Activated naive CD4-positive, alpha-beta T cell treated with anti-CD3 and anti-CD28 coated beads, Interleukin-2, amount 50 U/mL, for 16 hours (primary cell): ENCODE measurements around the gene NACA.
"Not testable (repeated sequence)": the region's sequence is repeated elsewhere in the genome, so short reads cannot be mapped to it uniquely, and the experiment has no call there.

Experiments used
- DNase-seq: peaks from one replicate; pipeline ENCODE4 v3.0.0-alpha.2; 2020

NACA gene

DNA sequence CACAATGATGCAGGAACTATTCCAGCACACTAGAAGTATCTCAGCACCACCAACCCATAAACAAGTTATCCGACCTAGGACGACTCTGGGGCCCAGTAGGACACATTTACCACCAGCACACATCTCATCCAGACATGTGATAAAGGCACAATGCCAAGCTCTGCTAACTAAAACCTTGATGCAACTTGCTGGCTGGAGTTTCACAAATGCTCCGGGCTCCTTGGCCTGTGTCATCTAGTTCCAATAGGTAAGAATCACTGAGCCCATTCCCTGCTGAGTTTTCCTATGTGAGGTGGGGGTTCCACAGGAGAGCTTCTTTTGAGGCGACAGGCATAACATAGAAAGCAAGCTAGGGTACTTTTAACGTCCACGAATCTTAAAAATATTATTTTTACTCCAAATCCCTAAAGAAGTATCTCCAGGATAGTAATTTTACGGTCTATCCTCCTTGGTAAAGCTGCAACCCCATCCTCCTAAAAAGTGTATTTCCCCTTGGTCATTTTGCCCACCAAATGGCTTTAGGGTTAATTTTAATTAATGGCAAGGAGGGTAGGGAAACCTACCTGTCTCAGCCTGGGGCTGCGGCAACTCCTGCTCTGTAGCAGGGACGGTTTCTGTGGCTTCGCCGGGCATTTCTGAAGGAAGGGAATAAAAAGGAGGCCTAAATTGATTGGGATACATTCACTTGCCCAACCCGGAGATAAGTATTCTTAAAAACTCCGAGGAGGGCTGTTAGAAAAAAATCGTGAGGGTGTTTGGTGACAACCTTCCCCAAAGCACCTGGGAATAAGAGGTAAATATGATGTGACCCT is 1.0 kb downstream of the NACA start:
- DNase-seq: no peak

DNA sequence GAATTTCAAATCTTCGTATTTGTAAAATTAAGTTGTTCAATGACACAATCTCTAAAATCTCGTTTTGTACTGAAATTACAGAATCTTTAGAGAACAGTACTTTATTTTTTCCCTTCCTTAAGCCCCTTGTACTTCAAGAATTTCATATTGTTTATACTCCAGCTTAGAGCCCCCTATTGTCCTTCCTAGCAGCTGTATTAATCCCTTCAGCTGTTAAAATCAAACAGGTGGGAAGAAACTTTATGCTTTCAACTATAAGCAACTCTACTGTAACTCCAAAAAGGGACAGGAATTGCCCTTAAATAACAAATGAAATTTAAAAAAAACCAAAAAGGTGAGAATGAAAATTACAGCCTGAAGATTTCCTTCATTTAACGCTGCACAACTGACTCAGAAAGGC is 1.7 kb downstream of the NACA start:
- DNase-seq: no peak

DNA sequence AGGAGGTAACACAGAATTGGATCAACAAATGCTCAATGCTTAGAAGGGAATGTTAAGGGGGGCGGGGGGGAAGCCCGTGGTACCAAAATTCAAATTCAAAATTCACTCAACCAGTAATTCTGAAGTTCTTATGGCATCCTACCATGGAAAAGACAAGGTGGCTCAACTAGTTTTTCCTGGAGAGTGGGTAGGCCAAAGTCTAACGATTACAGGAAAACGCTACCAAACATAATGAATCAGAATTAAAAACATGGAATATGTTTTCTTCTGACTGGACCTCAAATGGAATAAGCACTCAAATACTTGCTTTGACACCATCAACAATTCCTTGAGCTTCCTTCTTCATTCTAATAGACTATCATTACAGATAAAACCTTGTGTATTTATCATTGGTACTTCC is 2.3 kb downstream of the NACA start:
- no peak for DNase-seq

DNA sequence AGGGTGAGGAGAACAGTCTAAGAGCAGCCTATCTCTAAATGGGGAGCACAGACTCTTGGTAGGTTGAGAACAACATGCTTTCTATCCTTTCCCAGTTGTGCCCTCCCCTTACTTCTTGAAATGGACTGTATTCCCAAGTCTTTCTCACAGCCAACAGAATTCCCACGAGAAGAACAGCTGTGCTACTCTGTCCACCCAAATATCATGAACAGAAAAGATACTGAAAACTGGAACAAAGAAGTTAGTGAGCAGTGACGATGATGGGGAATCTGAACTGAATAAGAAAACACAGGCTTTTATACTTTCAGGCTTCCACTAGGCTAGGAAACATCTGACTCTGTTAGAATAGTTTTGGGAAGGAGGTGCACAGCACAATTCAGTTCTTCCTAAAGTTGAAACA is 3.4 kb downstream of the NACA start:
- no peak for DNase-seq

DNA sequence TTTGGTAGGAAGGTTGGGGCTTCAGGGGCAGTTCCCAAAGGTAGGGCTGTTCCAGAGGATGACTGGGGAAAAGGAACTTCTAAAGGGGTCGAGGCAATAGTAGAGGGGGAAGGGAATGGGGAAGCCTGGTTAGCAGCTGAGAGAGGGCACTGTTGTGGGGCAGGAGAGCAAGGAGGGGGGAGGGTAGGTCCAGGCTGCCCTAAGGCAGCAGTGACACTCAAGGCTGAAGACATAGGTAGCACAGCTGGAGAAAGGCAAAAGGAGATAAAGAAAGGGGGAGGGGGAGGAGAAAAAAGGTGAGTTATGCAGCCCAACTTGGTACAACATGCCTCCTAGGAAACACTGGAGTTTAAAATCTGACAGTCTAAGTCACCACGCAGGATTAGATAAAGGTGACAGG is 3.9 kb downstream of the NACA start:
- no peak for DNase-seq

DNA sequence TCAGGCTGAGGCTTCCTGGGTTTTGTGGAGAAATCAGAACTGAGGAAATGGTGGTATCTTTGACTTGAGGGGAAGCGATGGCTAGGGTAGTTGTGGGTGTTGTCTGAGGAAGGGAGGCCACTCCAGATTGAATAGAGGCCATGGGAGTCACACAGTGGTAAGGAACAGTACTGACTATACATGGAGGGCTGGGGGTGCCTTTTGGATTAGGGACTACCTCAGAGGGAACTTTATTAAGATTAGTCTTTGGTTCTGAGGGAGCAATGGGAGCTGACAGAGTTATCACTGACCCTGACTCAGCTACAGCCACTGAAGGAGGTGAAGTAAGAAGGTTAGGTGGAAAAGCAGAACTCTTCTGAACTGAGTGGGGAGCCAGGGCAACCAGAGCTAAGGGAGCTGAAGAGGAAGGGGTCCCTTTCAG is 4.4 kb downstream of the NACA start:
- DNase-seq: no peak

DNA sequence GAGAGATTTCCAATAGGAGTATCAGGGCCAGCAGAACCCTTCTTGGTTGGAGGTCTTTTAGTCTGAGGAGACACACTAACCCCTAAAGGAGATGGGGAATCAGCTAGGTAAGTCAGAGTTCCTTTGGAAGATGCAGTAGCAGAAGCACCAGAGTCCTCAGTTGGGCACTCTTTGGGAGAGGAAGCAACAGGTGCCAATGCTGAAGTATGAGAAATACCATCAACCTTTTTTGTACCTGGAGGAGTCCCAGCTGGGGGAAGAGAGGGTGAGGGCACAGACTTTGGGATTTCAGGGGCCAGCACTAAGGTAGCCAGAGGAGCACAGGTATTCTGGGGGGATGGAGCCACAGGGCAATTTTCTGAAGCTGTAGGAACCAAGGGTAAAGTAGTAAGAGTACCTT is 6.0 kb downstream of the NACA start:
- no peak for DNase-seq

DNA sequence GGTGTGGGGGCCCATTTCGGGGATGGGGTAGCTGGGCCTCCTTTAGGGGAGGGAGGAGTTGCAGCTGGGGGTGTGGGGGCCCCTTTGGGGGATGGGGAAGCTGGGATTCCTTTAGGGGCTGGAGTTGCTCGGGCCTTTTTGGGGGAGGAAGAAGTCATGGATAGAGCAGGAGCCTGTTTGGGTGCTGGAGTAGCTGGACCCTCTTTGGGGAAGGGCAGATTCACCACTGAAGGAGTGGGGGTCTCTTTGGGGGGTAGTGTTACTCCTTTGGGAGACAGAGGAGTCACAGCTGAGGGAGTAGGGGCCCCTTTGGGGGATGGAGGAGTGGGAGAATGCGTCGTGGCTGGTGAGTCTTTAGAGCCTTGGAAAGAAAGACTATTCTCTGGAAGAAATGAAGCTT is 6.5 kb downstream of the NACA start:
- no peak for DNase-seq

DNA sequence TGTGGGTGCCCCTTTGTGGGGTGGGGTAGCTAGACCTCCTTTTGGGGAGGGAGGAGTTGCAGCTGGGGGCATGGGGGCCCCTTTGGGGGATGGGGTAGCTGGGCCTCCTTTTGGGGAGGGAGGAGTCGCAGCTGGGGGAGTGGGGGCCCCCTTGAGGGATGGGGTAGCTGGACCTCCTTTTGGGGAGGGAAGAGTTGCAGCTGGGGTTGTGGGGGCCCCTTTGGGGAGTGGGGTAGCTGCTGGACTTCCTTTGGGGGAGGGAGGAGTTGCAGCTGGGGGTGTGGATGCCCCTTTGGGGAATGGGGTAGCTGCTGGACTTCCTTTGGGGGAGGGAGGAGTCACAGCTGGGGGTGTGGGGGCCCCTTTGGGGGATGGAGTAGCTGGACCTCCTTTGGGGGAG is 7.0 kb downstream of the NACA start:
- DNase-seq: no peak

DNA sequence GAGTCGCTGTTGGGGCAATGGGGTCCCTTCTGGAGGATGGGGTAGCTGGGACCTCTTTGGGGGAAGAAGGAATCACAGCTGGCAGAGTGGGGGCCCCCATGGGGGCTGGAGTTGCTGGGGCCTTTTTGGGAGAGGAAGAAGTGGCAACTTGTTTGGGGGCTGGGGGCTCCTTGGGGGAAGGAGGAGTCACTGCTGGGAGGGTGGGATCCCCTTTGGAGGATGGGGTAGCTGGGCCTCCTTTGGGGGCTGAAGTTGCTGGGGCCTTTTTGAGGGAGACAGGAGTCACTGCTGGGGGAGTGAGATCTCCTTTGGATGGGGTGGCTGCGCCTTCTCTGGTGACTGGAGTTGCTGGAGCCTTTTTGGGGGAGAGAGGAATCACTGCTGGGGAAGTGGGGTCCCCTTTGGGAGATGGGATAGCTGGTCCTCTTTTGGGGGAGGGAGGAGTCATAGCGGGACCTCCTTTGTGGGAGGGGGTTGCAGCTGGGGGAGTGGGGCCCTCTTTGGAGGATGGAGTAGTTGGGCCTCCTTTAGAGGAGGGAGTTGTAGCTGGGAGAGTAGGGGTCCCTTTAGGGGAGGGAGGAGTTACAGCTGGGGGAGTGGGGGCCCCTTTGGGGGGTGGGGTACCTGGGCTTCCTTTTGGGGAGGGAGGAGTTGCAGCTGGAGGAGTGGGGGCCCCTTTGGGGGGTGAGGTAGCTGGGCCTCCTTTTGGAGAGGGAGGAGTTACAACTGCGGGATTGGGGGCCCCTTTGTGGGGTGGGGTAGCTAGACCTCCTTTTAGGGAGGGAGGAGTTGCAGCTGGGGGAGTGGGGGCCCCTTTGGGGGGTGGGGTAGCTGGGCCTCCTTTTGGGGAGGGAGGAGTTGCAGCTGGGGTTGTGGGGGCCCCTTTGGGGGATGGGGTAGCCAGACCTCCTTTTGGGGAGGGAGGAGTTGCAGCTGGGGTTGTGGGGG is 7.9 kb downstream of the NACA start:
- no peak for DNase-seq

DNA sequence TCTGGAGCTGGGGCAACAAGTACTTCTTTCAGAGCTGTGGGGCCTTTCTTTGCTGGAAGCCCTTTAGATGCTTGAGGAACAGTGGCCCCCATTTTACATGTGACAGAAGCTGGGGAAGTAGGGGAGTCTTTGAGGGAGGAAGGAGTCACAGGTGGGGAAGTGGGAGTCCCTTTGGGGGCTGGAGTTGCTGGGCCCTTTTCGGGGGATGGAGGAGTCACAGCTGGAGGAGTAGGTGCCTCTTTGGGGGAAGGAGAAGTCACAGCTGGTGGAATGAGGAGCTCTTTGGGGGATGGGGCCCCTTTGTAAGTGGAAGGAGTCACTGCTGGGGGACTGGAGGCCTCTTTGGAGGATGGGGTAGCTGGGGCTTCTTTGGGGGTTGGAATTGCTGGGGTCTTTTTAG is 8.6 kb downstream of the NACA start:
- no peak for DNase-seq

DNA sequence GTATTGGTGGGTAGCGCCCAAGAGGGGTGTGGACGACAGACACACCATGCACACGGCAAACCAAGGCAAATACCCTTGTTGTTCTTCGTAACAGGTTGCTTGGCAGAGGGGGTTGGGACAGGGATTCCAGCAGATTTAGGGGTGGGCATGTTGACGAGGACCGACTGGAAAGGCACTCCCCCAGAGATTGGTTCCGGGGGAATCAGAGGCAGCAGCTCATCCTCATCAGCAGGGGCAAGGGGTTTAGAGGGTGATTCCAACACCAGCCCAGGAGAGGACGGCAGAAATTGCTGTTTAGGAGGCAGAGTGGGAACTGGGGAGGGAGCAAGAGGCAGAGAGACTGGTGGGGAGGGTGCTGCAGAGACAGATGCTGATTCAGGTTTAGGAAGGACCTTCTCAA is 9.3 kb downstream of the NACA start:
- no peak for DNase-seq

DNA sequence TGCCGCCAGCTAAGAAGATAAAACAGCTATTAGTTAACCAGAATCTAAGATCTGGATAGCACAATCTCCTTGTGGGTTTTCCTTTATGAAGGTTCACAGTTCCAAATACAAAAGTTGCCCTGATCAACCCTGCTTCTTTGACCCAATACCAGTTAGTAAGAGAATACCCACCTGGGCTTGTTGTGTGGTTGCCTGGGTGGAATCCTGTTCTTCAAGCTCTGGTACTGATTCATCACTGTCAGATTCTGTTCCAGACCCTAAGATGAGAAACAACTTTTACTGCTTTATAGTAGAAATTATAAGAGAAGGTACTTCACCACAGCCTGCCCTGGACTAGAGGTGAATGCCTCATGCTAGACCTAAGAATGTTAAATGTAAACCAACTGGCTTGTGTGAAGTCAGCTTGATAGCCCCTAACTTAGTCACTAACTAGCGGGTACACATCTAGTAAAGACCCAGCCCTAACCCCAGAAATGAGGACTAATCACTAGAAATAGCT is 10.6 kb downstream of the NACA start:
- DNase-seq: no peak

DNA sequence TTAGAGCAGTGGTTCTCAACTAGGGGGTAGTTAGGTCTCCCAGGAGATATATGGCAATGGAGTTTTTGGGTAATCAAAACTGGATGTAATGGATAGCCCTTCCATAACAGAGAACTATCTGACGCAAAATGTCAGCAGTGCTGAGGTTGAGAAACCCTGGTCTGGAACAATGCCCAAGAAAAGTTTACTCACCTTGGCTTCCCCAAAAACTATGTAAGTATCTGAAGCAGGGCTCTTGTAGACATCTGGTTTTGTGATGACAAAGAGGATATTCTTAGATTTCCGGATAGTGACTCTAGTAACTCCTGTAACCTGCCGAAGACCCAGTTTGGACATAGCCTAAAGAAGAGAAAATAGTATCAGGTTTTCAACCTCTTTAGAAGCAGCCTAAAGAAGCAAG is 11.8 kb downstream of the NACA start:
- DNase-seq: no peak

DNA sequence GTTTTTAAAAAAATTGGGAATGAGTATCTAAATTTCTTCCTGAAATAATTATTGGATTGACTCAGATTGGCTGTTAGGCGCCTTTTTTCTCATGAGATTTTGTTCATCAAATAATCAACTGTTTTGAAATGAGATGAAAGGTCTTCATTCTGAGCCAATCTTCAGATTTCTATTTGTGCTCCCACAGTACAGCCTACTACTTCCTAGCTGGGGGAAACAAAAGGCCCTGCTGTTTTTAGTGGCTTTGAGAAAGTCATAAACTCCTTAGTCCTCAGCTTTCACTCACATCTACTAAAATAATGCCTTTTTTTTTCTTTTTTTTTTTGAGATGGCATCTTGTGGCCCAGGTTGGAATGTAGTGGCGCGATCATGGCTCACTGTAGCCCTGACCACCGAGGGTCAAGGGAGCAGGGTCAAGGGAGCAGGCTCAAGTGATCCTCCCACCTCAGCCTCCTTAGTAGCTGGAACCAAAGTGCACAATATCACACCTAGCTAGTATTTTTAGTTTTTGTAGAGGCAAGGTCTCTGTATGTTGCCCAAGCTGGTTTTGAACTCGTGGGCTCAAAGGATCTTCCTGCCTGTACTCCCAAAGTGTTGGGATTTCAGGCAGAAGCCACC is 15.2 kb downstream of the NACA start:
- no peak for DNase-seq

DNA sequence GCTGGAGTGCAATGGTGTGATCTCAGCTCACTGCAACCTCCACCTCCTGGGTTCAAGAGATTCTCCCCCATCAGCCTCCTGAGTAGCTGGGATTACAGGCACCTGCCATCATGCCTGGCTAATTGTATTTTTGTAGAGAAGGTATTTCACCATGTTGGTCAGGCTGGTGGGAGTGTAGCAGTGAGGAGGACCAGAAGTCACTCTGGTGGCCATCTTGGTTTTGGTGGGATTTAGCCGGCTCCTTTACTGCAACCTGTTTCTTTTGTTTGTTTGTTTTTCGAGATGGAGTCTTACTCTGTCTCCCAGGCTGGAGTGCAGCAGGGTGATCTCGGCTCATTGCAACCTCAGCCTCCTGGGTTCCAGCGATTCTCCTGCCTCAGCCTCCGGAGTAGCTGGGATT is 20.6 kb downstream of the NACA start:
- DNase-seq: not testable (repeated sequence)

DNA sequence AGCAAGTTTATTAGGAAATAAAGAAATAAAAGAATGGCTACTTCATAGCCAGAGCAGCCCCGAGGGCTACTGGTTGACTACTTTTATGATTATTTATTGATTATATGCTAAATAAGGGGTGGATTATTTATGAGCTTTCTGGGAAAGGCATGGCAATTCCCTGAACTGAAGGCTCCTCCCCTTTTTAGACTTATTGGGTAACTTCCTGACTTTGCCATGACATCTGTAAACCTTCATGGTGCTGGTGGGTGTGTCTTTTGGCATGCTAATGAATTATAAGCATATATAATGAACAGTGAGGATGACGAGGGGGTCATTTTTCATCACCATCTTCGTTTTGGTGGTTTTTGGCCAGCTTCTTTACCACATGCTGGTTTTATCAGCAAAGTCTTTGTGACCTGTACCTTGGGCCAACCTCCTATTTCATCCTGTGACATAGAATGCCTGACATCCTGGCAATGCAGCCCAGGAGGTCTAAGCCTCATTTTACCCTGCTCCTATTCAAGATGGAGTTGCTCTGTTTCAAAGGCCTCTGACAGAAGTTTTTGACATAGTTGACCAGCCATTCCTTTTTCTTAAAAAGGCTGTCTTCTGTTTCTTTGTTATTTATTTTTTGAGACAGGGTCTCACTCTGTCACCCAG is 26.0 kb downstream of the NACA start:
- DNase-seq: no peak

DNA sequence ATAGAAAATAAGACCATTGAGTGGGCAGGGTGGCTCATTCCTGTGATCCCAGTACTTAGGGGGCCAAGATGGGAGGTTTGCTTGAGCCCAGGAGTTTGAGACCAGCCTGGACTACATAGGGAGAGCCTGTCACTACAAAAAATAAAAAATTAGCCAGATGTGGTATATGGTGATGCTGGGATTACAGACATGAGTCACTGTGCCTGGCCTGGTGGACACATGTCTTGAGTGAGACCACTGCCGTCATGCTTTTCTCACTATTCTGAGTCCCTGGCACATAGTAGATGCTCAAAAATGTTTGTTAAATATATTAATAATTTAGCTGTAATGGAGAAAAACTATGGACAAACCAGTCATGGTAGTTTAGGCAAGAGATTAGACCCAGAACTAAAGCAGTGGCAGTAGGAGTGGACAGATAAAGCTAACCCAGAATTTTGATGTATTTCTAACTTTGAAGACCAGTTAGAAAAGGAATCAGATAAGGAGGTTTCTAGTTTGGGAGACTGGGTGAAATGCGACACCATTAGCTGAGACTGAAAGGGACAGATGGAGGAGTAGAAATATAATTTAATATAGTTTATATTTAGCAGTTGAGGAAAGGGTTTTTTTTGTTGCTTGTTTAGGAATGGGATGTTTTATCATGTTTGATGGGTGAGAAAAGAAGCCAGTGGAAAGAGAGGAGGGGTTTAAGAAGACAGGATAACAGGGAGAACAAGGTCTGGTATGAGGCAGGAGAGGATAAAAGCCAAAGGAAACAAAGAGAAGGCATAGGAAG is 29.6 kb downstream of the NACA start:
- no peak for DNase-seq

DNA sequence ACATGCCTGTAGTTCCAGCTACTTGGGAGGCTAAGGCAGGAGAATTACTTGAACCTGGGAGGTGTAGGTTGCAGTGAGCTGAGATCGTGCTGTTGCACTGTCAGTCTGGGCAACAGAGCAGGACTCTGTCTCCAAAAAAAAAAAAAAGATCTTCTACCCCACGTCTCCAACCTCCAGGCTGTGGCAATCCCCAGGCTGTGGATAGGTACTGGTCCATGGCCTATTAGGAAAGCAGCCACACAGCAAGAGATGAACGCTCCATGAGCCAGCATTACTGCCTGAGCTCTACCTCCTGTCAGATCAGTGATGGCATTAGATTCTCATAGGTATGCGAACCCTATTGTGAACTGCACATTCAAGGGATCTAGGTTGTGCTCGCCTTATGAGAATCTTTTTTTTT is 30.9 kb downstream of the NACA start:
- no peak for DNase-seq

DNA sequence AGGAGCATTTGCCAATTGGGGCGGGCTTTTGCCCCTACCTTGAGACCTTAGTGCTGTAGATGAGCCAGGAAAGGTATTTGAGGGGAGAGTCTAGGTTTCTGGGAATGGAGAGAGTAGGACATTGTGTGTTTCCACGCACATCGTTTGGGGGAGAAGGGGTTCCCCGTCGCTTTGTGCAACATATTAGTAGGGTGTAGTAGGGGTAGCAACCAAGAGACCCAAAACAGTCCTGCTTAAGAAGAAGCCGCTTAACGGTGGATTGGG is 36.3 kb downstream of the NACA start:
- DNase-seq: no peak

DNA sequence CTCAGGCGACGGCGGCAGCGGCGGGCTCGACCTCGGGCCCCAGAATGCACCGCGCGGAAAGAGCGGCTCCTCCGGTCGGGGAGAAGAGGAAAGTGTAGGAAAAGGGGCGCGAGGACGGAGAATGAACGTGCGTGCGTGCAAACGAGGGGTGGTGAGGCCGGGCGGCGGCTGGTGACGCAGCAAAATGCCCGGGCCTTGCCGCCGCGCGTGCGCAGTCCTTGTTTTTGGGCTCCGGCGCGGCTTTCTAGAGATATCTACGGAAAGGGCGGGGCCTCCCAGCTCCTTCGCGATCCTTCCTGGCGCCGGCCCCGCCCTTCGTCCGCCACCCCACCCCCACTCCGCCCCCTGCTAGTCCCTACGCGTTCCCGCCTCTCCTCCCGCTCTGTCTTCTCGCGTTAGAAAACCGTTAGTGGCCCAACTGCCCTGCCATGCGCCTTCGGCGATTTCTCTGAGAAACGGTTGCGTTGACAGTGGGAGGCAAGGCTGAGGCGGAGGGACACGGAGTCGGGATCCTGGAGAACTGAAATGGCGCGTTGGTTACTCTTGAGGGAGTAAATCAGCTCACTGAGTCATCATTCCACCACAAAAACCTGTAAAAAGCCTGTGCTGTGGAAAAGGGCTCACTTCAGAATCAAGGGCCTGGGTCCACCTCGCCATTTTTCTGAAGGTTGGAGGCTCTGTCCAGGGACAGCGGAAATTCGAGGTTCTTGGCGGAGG is 36.8 kb downstream of the NACA start, which contains the start of gene PTGES3:
Gene PTGES3 (minus strand): TSS at position 156 of the 717 bp plus-strand sequence. CDS start 285 bp downstream, outside the sequence.
- DNase-seq: peak; percentile 97
